WERI-Rb-1 (cell line): Measurements from ENCODE around the gene LRIG1.
A peak's percentile ranks its signal among the peaks of the same experiment; 100 is the strongest.

Source experiments
- DNase-seq: peaks from one replicate; pipeline ENCODE4 v3.0.0-alpha.2; 2020
- H3K27ac ChIP-seq: fragments of 250-450 bp; sonication (Bioruptor Pico); 2 replicates; pipeline ENCODE4 v1.5.1; 2020; ENCODE audit warnings: mild to moderate bottlenecking, moderate library complexity
- H3K27me3 ChIP-seq: fragments of 250-450 bp; sonication (Bioruptor Pico); 2 replicates; pipeline ENCODE4 v1.5.1; 2021; ENCODE audit warnings: mild to moderate bottlenecking, low read depth, moderate library complexity; ENCODE audit not compliant: insufficient read depth, severe bottlenecking
- H3K36me3 ChIP-seq: fragments of 250-450 bp; sonication (Bioruptor Pico); 2 replicates; pipeline ENCODE4 v1.5.1; 2020; ENCODE audit warnings: mild to moderate bottlenecking, moderate library complexity
- H3K4me3 ChIP-seq: 2 replicates; pipeline ENCODE4 v1.5.1; 2011; ENCODE audit warnings: low read depth, mild to moderate bottlenecking, control low read depth, low read length
- H3K9me3 ChIP-seq: fragments of 250-450 bp; sonication (Bioruptor Pico); 2 replicates; pipeline ENCODE4 v1.5.1; 2021; ENCODE audit warnings: mild to moderate bottlenecking, moderate library complexity; ENCODE audit not compliant: severe bottlenecking
- TF ChIP-seq, protein P1 (sequence below): IDR thresholded peaks from 2 replicates; pipeline ENCODE4 v1.5.1; 2011; ENCODE audit warnings: low read depth, mild to moderate bottlenecking, control low read depth, inconsistent platforms, low read length

Gene LRIG1

DNA sequence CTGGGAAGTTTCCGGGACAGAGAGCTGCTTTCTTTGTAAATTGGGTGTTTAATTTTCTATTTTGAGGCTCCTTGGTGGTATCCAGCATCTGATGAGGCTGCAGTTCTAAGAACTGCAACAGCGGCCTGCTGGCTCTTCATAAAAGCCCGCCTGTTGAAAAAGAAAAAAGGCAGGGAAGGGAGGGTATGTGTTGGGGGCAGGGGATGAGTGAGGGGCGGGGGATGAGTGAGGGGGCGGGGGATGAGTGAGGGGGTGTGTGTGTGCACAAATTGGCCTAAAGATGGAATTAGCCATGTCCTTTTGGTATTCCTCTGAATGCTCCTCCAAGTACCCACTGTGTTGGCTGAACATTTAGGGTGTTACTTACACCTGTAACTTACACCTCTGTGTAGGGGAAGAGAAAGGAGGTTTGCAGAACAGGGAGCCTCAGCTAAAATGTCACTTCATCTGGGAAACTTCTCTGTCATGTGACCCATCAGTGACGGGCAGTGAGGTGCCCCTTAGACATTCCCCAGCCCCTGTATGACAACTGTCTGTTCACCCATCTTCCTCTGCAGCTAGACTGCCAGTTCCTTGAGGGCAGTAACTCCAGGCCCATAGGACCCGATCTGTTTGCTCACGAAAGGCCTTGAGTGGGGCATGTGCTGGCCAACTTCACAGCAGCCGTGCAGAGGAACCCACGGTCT lies 57.6 kb downstream of the LRIG1 start:
- H3K36me3 ChIP-seq: no peaks in the 10 kb centered on the region

DNA sequence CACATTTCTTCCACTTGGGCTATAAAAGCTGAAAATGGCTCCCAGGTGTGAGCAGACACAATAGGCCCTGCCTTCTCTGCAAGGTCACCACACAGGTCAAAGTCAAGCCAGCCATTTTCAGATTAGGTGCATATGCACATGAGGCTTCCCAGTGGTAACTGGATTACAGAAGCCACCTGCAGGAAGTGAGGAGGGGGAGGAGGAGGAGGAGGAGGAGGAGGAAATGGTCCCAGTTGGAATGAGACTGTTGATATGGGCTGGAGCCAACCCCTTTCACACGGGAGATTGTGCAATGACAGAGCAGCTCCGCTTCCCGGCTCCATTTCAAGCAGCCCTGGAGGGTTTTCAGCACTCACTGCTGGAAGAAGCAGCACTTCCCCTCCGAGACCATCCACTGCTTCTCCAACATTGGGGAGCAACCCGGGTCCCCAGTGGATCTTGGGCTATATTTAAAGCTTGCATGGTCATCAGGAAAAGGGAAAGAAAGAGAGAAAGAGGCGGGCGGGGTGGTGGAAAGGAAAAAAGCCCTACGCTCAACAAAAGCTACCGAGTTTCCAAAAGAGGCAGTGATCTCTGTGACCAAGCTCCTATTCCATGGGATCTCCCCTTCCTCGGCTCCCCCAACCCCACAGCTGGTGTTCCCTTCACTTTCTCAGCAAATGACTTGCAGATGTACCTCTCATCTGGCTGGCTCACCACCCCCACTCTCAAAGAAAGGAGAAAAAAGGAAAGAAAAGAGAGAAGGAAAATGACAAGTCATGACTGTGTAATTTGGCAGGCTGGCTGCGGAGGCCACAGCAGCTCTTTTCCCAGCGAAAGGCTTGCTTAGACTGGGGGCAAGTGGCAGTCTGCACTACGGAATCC lies 58.3 kb downstream of the LRIG1 start:
- no peak for DNase-seq
- Histone ChIP-seq H3K27ac (no peak overlapping the region), H3K36me3 (no peaks in the 10 kb centered on the region), H3K4me3 (no peak overlapping the region), H3K27me3 (no peaks in the 10 kb centered on the region), H3K9me3 (no peaks in the 10 kb centered on the region)
- TF ChIP-seq, protein P1, sequence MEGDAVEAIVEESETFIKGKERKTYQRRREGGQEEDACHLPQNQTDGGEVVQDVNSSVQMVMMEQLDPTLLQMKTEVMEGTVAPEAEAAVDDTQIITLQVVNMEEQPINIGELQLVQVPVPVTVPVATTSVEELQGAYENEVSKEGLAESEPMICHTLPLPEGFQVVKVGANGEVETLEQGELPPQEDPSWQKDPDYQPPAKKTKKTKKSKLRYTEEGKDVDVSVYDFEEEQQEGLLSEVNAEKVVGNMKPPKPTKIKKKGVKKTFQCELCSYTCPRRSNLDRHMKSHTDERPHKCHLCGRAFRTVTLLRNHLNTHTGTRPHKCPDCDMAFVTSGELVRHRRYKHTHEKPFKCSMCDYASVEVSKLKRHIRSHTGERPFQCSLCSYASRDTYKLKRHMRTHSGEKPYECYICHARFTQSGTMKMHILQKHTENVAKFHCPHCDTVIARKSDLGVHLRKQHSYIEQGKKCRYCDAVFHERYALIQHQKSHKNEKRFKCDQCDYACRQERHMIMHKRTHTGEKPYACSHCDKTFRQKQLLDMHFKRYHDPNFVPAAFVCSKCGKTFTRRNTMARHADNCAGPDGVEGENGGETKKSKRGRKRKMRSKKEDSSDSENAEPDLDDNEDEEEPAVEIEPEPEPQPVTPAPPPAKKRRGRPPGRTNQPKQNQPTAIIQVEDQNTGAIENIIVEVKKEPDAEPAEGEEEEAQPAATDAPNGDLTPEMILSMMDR: no peak

More for the DNA sequence above, 57.6 kb downstream of the LRIG1 start:
- no peak for DNase-seq
- H3K27ac ChIP-seq: no peak overlapping the region
- TF ChIP-seq, protein P1: no peak
- no peaks in the 10 kb centered on the region for H3K9me3 ChIP-seq
- no peaks in the 10 kb centered on the region for H3K27me3 ChIP-seq
- H3K4me3 ChIP-seq: no peak overlapping the region

DNA sequence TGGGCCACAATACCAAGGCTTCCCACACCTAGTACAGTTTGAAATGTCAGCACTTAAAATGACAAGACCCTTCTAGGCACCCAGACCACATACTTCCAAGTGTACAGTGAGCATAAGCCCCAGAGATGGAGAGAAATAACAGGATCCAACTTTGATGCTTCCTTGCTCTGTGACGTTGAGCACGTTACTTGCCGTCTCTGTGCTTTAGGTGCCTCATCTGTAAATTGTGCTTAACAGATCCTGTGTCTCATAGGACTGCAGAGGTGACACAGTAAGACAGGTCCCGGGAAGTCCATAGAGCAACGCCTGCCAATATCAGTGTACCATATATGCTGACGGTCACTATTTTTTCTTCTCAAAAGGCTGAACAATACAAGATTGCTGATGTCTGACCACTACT lies 59.1 kb downstream of the LRIG1 start:
- Histone ChIP-seq H3K36me3 (no peaks in the 10 kb centered on the region), H3K9me3 (no peaks in the 10 kb centered on the region), H3K4me3 (no peak overlapping the region), H3K27me3 (no peaks in the 10 kb centered on the region), H3K27ac (no peak overlapping the region)
- TF ChIP-seq, protein P1: no peak
- DNase-seq: no peak

DNA sequence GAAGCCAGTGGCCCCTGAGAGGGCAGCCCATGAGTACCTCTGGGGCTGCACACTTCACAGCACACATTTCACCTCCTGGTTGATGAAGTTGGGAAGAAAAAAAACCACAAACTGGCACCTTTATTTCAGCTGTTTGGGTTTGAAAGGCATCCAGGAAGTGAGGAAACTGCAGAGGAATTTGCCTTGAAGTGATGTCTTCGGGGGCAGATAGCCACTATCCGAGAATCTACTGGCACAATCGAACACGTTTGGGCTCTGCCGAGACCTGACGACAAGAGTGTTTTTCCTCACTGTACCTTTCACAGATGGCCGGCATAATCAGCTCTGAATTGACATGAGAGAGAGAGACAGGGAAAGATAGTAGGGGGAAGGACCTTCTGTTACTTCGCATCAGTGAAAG lies 59.7 kb downstream of the LRIG1 start:
- Histone ChIP-seq H3K9me3 (no peaks in the 10 kb centered on the region), H3K36me3 (no peaks in the 10 kb centered on the region), H3K4me3 (no peak overlapping the region), H3K27ac (no peak overlapping the region), H3K27me3 (no peaks in the 10 kb centered on the region)
- DNase-seq: peak; percentile 32
- TF ChIP-seq, protein P1: no peak

DNA sequence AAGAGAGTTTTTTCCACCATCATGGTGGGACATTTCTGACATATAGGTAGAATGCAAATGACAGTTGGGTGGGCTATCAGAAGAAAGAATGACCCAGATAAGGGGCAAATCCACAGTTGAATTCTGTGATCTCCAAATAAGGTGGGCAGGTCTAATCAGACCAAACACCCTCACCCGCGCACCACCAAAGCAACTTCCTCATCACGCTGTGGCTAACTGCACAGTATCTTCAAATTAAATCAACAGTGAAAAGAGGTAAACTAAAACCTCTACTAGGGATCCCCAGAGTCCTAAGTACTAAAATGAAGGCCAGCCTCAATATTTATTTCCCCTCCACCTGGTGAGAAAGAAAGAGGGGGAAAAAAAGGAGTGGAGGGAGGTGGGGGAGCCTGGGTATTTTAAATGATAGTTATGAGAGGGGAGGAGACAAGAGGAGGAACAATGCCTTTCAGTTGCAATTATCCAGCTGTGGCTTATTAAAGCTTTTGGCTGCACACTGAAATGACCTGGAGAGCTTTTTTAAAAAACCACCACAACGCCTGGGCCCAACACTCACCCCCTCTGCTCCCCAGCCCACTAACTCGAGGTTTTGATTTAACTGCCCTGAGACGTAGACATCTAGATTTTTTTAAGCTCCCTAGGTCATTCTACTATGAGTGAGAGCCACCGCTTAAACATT lies 61.0 kb downstream of the LRIG1 start:
- Histone ChIP-seq H3K36me3 (no peaks in the 10 kb centered on the region), H3K9me3 (no peaks in the 10 kb centered on the region), H3K27me3 (no peaks in the 10 kb centered on the region), H3K4me3 (no peak overlapping the region), H3K27ac (no peak overlapping the region)
- no peak for DNase-seq
- TF ChIP-seq, protein P1: no peak
